GM21723 (cell line): Measurements from ENCODE around the gene VSIG2.
"Not testable (repeated sequence)": the region's sequence is repeated elsewhere in the genome, so short reads cannot be mapped to it uniquely, and the experiment has no call there.

ENCODE experiments used
- ATAC-seq: cut with Tn5 transposase; IDR thresholded peaks from one replicate; pipeline ENCODE4 v1.9.1; 2021; ENCODE audit warnings: mild to moderate bottlenecking, moderate library complexity; ENCODE audit not compliant: unreplicated experiment

The VSIG2 gene

GRCh38 chr11:124751741-124752470 is at the start of gene VSIG2:
Gene VSIG2, minus strand, starts transcription at chr11:124752255. Its CDS starts 118 bp downstream, at chr11:124752137.
- ATAC-seq = no peak

GRCh38 chr11:124801014-124801413 is 49.0 kb upstream of the VSIG2 start:
- no peak for ATAC-seq

- ATAC-seq = peak; percentile 90
These were observed 48.3 kb upstream of the VSIG2 start, which contains the start of gene MSANTD2 for GRCh38 chr11:124800226-124800929. Gene MSANTD2, minus strand, starts transcription at chr11:124800406. Its CDS starts 26 bp downstream, at chr11:124800380.

GRCh38 chr11:124799348-124800225 is 47.5 kb upstream of the VSIG2 start:
- ATAC-seq = peak; percentile 48

GRCh38 chr11:124798991-124799347 is 46.9 kb upstream of the VSIG2 start:
- peak; percentile 27 for ATAC-seq

GRCh38 chr11:124796312-124796711 is 44.3 kb upstream of the VSIG2 start:
- no peak for ATAC-seq

GRCh38 chr11:124793466-124794278 is 41.6 kb upstream of the VSIG2 start:
- peak; percentile 55 for ATAC-seq

- peak; percentile 87 for ATAC-seq
These were observed 39.7 kb upstream of the VSIG2 start for GRCh38 chr11:124791626-124792341.

GRCh38 chr11:124788521-124788920 is 36.5 kb upstream of the VSIG2 start:
- ATAC-seq = no peak

- ATAC-seq = no peak
These were observed 32.0 kb upstream of the VSIG2 start for GRCh38 chr11:124784051-124784450.

GRCh38 chr11:124783002-124783401 is 30.9 kb upstream of the VSIG2 start:
- ATAC-seq = no peak

GRCh38 chr11:124779568-124779967 is 27.5 kb upstream of the VSIG2 start:
- no peak for ATAC-seq

GRCh38 chr11:124778281-124778680 is 26.2 kb upstream of the VSIG2 start:
- ATAC-seq = no peak

GRCh38 chr11:124776865-124777645 is 25.0 kb upstream of the VSIG2 start:
- no peak for ATAC-seq

GRCh38 chr11:124770959-124771358 is 18.9 kb upstream of the VSIG2 start:
- not testable (repeated sequence) for ATAC-seq

GRCh38 chr11:124769806-124770774 is 18.0 kb upstream of the VSIG2 start:
- ATAC-seq = no peak

- no peak for ATAC-seq
These were observed 16.9 kb upstream of the VSIG2 start for GRCh38 chr11:124768914-124769313.

GRCh38 chr11:124766156-124766555 is 14.1 kb upstream of the VSIG2 start:
- no peak for ATAC-seq
